Activated CD8-positive, alpha-beta memory T cell treated with anti-CD3 and anti-CD28 coated beads, Interleukin-2, amount 10 ng/mL, durations not matched to agents 7 days and 5 days (primary cell): ENCODE measurements around the gene MAD2L2. TPM values are rescaled to one million over a fixed set of nuclear protein-coding genes. Genes with fewer than 3 reads are reported as not detected.
A peak's percentile ranks its signal among the peaks of the same experiment; 100 is the strongest.

Source experiments
- ATAC-seq: fragments of 150-1000 bp; cut with Tn5 transposase; one replicate; pipeline ENCODE4 v1.10.0; 2021; ENCODE audit warnings: moderate library complexity
- CTCF ChIA-PET: fragments of 350-600 bp; sonication (Branson Sonifier 250); formaldehyde crosslinking; loops from one replicate; lab custom pipeline; 2021; ENCODE audit warnings: antibody characterized with exemption; lab: Charles Lee
- DNase-seq: peaks from one replicate; pipeline ENCODE4 v3.0.0-alpha.2; 2020
- H3K27ac Mint-ChIP-seq: one replicate; pipeline ENCODE4 v1.8.0; 2021; ENCODE audit warnings: mild to moderate bottlenecking, mixed read lengths
- H3K27me3 Mint-ChIP-seq: one replicate; pipeline ENCODE4 v1.8.0; 2021; ENCODE audit warnings: mixed read lengths
- H3K36me3 Mint-ChIP-seq: one replicate; pipeline ENCODE4 v1.8.0; 2021; ENCODE audit warnings: mild to moderate bottlenecking, mixed read lengths
- H3K4me1 Mint-ChIP-seq: one replicate; pipeline ENCODE4 v1.8.0; 2021; ENCODE audit warnings: mixed read lengths
- H3K4me3 Mint-ChIP-seq: one replicate; pipeline ENCODE4 v1.8.0; 2021; ENCODE audit warnings: mild to moderate bottlenecking, moderate library complexity, mixed read lengths
- H3K9me3 Mint-ChIP-seq: one replicate; pipeline ENCODE4 v1.8.0; 2022; ENCODE audit warnings: low read depth, mixed read lengths
- total RNA-seq, 2 experiments: library from RNA; stranded (reverse); gene quantifications; one replicate each; pipeline ENCODE4 v1.2.3, GENCODE V29; 2021

Gene MAD2L2
- total RNA-seq, 2 experiments from 2014 or later: 85.4 to 94.8 TPM

GRCh38 chr1:11690397-11691301, 9.7 kb upstream of the MAD2L2 start:
- CTCF ChIA-PET: interaction anchor here (0.9 to 5.8 kb wide), 6 partner anchors 9 to 40 kb away, joined by 3 to 33 read pairs (median 6); partner anchors contain the start of gene FBXO6
- Mint-ChIP-seq H3K27ac (no peak overlapping the region), H3K27me3 (peaks cover 63% of the 10 kb centered on the region), H3K36me3 (no peaks in the 10 kb centered on the region), H3K4me3 (peak overlapping the region; percentile 15), H3K9me3 (no peaks in the 10 kb centered on the region), H3K4me1 (peaks cover 30% of the 10 kb centered on the region)
- DNase-seq (no peak), ATAC-seq (no peak)

- Mint-ChIP-seq H3K27me3 (peaks cover 66% of the 10 kb centered on the region), H3K4me1 (peaks cover 25% of the 10 kb centered on the region), H3K27ac (no peak overlapping the region), H3K9me3 (no peaks in the 10 kb centered on the region), H3K36me3 (no peaks in the 10 kb centered on the region), H3K4me3 (no peak overlapping the region)
- ATAC-seq: no peak
- CTCF ChIA-PET: interaction anchor here (1.2 to 5.8 kb wide), 3 partner anchors 9 to 31 kb away, joined by 3 to 33 read pairs (median 12); partner anchors contain the start of gene FBXO6
- no peak for DNase-seq
These were observed 7.6 kb upstream of the MAD2L2 start for GRCh38 chr1:11688506-11688905.

GRCh38 chr1:11685210-11685752, 4.3 kb upstream of the MAD2L2 start:
- Mint-ChIP-seq H3K4me1 (peaks cover 12% of the 10 kb centered on the region), H3K27ac (no peak overlapping the region), H3K27me3 (peaks cover 52% of the 10 kb centered on the region), H3K36me3 (no peaks in the 10 kb centered on the region), H3K4me3 (no peak overlapping the region), H3K9me3 (no peaks in the 10 kb centered on the region)
- no peak for ATAC-seq
- no peak for DNase-seq
- CTCF ChIA-PET: interaction anchor here (0.6 kb wide), 1 partner anchor 108 kb away, joined by 3 read pairs; no protein-coding TSS in a partner anchor

- CTCF ChIA-PET: interaction anchor here (3.8 to 4.1 kb wide), 2 partner anchors 20 to 36 kb away, joined by 24 to 31 read pairs; partner anchors contain the start of gene FBXO6
- no peak overlapping the region for H3K27ac Mint-ChIP-seq
These were observed 3.1 kb upstream of the MAD2L2 start for GRCh38 chr1:11684070-11684469.

GRCh38 chr1:11682799-11683198, 1.9 kb upstream of the MAD2L2 start:
- CTCF ChIA-PET: interaction anchor here (1.2 to 4.1 kb wide), 6 partner anchors 8 to 225 kb away, joined by 4 to 31 read pairs (median 6); partner anchors contain the start of gene FBXO6
- Mint-ChIP-seq H3K27ac (no peak overlapping the region), H3K4me1 (peaks cover 22% of the 10 kb centered on the region), H3K27me3 (peaks cover 29% of the 10 kb centered on the region), H3K9me3 (no peaks in the 10 kb centered on the region), H3K36me3 (peaks cover 2% of the 10 kb centered on the region), H3K4me3 (no peak overlapping the region)
- ATAC-seq (no peak), DNase-seq (no peak)

More at GRCh38 chr1:11684070-11684469, 3.1 kb upstream of the MAD2L2 start:
- Mint-ChIP-seq H3K9me3 (no peaks in the 10 kb centered on the region), H3K4me3 (no peak overlapping the region), H3K36me3 (no peaks in the 10 kb centered on the region), H3K27me3 (peaks cover 41% of the 10 kb centered on the region), H3K4me1 (peaks cover 18% of the 10 kb centered on the region)
- DNase-seq: no peak
- no peak for ATAC-seq

GRCh38 chr1:11682287-11682771, 1.4 kb upstream of the MAD2L2 start:
- DNase-seq: no peak
- Mint-ChIP-seq H3K36me3 (peaks cover 2% of the 10 kb centered on the region), H3K27ac (no peak overlapping the region)

GRCh38 chr1:11680270-11681070, 478 bp downstream of the MAD2L2 start:
- DNase-seq (no peak), ATAC-seq (peak; percentile 13)
- Mint-ChIP-seq H3K36me3 (peaks cover 6% of the 10 kb centered on the region), H3K9me3 (no peaks in the 10 kb centered on the region), H3K27ac (peak overlapping the region; percentile 77), H3K27me3 (peaks cover 18% of the 10 kb centered on the region), H3K4me1 (peaks cover 22% of the 10 kb centered on the region), H3K4me3 (peak overlapping the region; percentile 86)
- CTCF ChIA-PET: interaction anchor here (0.9 to 4.1 kb wide), 6 partner anchors 12 to 39 kb away, joined by 3 to 31 read pairs (median 8); partner anchors contain the start of genes DRAXIN and FBXO6

More at GRCh38 chr1:11682287-11682771, 1.4 kb upstream of the MAD2L2 start:
- Mint-ChIP-seq H3K4me3 (peak overlapping the region; percentile 86), H3K27me3 (peaks cover 24% of the 10 kb centered on the region), H3K4me1 (peaks cover 22% of the 10 kb centered on the region), H3K9me3 (no peaks in the 10 kb centered on the region)
- ATAC-seq: no peak
- CTCF ChIA-PET: interaction anchor here (1.2 to 4.1 kb wide), 9 partner anchors 8 to 226 kb away, joined by 4 to 31 read pairs (median 6); partner anchors contain the start of genes AGTRAP, DRAXIN and FBXO6

GRCh38 chr1:11678442-11678841, 2.5 kb downstream of the MAD2L2 start:
- peaks cover 9% of the 10 kb centered on the region for H3K36me3 Mint-ChIP-seq
- no peak overlapping the region for H3K27ac Mint-ChIP-seq
- peaks cover 22% of the 10 kb centered on the region for H3K4me1 Mint-ChIP-seq
- H3K27me3 Mint-ChIP-seq: peaks cover 6% of the 10 kb centered on the region
- no peak for DNase-seq
- CTCF ChIA-PET: interaction anchor here (1.9 kb wide), 1 partner anchor 14 kb away, joined by 9 read pairs; the partner anchor contains the start of gene FBXO6
- no peak for ATAC-seq
- H3K4me3 Mint-ChIP-seq: no peak overlapping the region
- no peaks in the 10 kb centered on the region for H3K9me3 Mint-ChIP-seq

GRCh38 chr1:11676386-11677103, 4.4 kb downstream of the MAD2L2 start:
- H3K4me3 Mint-ChIP-seq: no peak overlapping the region
- H3K4me1 Mint-ChIP-seq: peaks cover 16% of the 10 kb centered on the region
- DNase-seq (no peak), ATAC-seq (no peak)
- no peak overlapping the region for H3K27ac Mint-ChIP-seq
- H3K9me3 Mint-ChIP-seq: no peaks in the 10 kb centered on the region
- peaks cover 11% of the 10 kb centered on the region for H3K36me3 Mint-ChIP-seq
- no peaks in the 10 kb centered on the region for H3K27me3 Mint-ChIP-seq
- CTCF ChIA-PET: interaction anchor here (0.6 to 3.3 kb wide), 6 partner anchors 12 to 880 kb away, joined by 3 to 16 read pairs (median 4); partner anchors contain the start of genes CASZ1 and FBXO6

- Mint-ChIP-seq H3K4me1 (peaks cover 13% of the 10 kb centered on the region), H3K27ac (no peak overlapping the region), H3K27me3 (no peaks in the 10 kb centered on the region), H3K9me3 (no peaks in the 10 kb centered on the region), H3K4me3 (no peak overlapping the region), H3K36me3 (peaks cover 15% of the 10 kb centered on the region)
- DNase-seq (no peak), ATAC-seq (no peak)
- CTCF ChIA-PET: interaction anchor here (1.1 to 3.3 kb wide), 3 partner anchors 11 to 25 kb away, joined by 4 to 16 read pairs (median 5); partner anchors contain the start of gene FBXO6
These were observed 5.6 kb downstream of the MAD2L2 start for GRCh38 chr1:11675325-11675724.

GRCh38 chr1:11674488-11674887, 6.5 kb downstream of the MAD2L2 start:
- Mint-ChIP-seq H3K9me3 (no peaks in the 10 kb centered on the region), H3K27ac (no peak overlapping the region), H3K27me3 (no peaks in the 10 kb centered on the region), H3K4me3 (no peak overlapping the region), H3K36me3 (peaks cover 17% of the 10 kb centered on the region), H3K4me1 (peaks cover 8% of the 10 kb centered on the region)
- CTCF ChIA-PET: interaction anchor here (3.3 kb wide), 1 partner anchor 10 kb away, joined by 16 read pairs; the partner anchor contains the start of gene FBXO6
- no peak for ATAC-seq
- DNase-seq: no peak
